ENCODE measurements around the gene ZNF436. TPM values are rescaled to one million over a fixed set of nuclear protein-coding genes. Genes with fewer than 3 reads are reported as not detected.
A peak's percentile ranks its signal among the peaks of the same experiment; 100 is the strongest.

Gene ZNF436
- total and polyA plus RNA-seq, 9 of the 15 experiments (the other 6 are each of a cell fraction or from before 2014, with no cell fraction given), result 2.1 to 11.3 (median 6.8) TPM

DNA sequence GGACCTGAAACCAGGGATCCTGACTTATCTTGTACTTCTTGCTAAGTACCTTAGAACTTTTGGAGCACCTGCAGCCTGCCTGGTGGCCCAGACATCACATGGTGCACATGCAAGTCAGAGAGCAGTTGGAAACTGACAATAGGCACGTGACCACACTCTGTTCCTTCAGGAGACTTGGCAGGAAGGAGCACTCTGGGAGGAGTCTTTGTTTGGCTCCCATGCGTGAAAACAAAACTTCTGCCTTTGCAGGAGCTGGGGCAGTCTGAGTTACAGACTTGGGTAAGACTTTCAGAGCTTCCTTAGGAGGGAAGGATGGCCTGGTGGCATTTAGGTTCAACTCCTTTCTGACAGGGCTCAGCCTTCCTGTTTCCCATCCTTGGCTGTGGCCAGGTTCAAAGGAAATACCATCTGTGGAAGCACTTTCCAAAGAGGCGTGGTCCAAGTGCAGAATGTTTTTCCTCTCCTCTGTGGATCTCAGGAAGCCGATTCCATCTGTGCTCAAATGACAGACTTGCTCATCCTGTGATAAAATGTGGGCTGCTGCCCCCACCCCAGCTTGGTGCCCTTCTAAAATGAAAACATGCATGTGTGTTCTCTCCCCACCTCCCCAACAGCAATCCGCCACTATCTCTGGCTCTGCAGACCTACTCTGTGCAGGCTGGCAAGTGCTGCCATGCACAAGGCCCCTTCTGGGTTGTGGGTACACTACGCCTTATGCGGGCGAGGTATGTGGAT lies 14.1 kb upstream of the ZNF436 start (continued):
- TF ChIP-seq, protein P1, sequence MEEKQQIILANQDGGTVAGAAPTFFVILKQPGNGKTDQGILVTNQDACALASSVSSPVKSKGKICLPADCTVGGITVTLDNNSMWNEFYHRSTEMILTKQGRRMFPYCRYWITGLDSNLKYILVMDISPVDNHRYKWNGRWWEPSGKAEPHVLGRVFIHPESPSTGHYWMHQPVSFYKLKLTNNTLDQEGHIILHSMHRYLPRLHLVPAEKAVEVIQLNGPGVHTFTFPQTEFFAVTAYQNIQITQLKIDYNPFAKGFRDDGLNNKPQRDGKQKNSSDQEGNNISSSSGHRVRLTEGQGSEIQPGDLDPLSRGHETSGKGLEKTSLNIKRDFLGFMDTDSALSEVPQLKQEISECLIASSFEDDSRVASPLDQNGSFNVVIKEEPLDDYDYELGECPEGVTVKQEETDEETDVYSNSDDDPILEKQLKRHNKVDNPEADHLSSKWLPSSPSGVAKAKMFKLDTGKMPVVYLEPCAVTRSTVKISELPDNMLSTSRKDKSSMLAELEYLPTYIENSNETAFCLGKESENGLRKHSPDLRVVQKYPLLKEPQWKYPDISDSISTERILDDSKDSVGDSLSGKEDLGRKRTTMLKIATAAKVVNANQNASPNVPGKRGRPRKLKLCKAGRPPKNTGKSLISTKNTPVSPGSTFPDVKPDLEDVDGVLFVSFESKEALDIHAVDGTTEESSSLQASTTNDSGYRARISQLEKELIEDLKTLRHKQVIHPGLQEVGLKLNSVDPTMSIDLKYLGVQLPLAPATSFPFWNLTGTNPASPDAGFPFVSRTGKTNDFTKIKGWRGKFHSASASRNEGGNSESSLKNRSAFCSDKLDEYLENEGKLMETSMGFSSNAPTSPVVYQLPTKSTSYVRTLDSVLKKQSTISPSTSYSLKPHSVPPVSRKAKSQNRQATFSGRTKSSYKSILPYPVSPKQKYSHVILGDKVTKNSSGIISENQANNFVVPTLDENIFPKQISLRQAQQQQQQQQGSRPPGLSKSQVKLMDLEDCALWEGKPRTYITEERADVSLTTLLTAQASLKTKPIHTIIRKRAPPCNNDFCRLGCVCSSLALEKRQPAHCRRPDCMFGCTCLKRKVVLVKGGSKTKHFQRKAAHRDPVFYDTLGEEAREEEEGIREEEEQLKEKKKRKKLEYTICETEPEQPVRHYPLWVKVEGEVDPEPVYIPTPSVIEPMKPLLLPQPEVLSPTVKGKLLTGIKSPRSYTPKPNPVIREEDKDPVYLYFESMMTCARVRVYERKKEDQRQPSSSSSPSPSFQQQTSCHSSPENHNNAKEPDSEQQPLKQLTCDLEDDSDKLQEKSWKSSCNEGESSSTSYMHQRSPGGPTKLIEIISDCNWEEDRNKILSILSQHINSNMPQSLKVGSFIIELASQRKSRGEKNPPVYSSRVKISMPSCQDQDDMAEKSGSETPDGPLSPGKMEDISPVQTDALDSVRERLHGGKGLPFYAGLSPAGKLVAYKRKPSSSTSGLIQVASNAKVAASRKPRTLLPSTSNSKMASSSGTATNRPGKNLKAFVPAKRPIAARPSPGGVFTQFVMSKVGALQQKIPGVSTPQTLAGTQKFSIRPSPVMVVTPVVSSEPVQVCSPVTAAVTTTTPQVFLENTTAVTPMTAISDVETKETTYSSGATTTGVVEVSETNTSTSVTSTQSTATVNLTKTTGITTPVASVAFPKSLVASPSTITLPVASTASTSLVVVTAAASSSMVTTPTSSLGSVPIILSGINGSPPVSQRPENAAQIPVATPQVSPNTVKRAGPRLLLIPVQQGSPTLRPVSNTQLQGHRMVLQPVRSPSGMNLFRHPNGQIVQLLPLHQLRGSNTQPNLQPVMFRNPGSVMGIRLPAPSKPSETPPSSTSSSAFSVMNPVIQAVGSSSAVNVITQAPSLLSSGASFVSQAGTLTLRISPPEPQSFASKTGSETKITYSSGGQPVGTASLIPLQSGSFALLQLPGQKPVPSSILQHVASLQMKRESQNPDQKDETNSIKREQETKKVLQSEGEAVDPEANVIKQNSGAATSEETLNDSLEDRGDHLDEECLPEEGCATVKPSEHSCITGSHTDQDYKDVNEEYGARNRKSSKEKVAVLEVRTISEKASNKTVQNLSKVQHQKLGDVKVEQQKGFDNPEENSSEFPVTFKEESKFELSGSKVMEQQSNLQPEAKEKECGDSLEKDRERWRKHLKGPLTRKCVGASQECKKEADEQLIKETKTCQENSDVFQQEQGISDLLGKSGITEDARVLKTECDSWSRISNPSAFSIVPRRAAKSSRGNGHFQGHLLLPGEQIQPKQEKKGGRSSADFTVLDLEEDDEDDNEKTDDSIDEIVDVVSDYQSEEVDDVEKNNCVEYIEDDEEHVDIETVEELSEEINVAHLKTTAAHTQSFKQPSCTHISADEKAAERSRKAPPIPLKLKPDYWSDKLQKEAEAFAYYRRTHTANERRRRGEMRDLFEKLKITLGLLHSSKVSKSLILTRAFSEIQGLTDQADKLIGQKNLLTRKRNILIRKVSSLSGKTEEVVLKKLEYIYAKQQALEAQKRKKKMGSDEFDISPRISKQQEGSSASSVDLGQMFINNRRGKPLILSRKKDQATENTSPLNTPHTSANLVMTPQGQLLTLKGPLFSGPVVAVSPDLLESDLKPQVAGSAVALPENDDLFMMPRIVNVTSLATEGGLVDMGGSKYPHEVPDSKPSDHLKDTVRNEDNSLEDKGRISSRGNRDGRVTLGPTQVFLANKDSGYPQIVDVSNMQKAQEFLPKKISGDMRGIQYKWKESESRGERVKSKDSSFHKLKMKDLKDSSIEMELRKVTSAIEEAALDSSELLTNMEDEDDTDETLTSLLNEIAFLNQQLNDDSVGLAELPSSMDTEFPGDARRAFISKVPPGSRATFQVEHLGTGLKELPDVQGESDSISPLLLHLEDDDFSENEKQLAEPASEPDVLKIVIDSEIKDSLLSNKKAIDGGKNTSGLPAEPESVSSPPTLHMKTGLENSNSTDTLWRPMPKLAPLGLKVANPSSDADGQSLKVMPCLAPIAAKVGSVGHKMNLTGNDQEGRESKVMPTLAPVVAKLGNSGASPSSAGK (IDR thresholded peaks at IDR 0.05), result peak; percentile 53; the same call in 1 of the 2 replicates
- TF ChIP-seq, protein P2, sequence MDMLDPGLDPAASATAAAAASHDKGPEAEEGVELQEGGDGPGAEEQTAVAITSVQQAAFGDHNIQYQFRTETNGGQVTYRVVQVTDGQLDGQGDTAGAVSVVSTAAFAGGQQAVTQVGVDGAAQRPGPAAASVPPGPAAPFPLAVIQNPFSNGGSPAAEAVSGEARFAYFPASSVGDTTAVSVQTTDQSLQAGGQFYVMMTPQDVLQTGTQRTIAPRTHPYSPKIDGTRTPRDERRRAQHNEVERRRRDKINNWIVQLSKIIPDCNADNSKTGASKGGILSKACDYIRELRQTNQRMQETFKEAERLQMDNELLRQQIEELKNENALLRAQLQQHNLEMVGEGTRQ (CRISPR knock-in tag; IDR thresholded peaks at IDR 0.05), result peak; percentile 76
- TF ChIP-seq, protein P3, sequence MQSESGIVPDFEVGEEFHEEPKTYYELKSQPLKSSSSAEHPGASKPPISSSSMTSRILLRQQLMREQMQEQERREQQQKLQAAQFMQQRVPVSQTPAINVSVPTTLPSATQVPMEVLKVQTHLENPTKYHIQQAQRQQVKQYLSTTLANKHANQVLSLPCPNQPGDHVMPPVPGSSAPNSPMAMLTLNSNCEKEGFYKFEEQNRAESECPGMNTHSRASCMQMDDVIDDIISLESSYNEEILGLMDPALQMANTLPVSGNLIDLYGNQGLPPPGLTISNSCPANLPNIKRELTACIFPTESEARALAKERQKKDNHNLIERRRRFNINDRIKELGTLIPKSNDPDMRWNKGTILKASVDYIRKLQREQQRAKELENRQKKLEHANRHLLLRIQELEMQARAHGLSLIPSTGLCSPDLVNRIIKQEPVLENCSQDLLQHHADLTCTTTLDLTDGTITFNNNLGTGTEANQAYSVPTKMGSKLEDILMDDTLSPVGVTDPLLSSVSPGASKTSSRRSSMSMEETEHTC (IDR thresholded peaks at IDR 0.05), result no peak
- TF ChIP-seq POLR3G (IDR thresholded peaks at IDR 0.05; ENCODE audit: extremely low read depth, insufficient read length, insufficient replicate concordance) (no peak), TOE1 (IDR thresholded peaks at IDR 0.05; ENCODE audit: borderline replicate concordance) (peak; percentile 49; the same call in 1 of the 2 replicates), TOE1 (CRISPR knock-in tag; IDR thresholded peaks at IDR 0.05; ENCODE audit: borderline replicate concordance, low read depth) (no peak), NFATC3 (IDR thresholded peaks at IDR 0.05) (no peak), MYC (IDR thresholded peaks at IDR 0.05; ENCODE audit: low read depth, low read length) (no peak), MYC (CRISPR knock-in tag; IDR thresholded peaks at IDR 0.05; ENCODE audit: borderline replicate concordance, low read depth) (no peak)
- TF ChIP-seq, protein P4, sequence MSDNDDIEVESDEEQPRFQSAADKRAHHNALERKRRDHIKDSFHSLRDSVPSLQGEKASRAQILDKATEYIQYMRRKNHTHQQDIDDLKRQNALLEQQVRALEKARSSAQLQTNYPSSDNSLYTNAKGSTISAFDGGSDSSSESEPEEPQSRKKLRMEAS (CRISPR knock-in tag; IDR thresholded peaks at IDR 0.05), result peak; percentile 48
